ENCODE measurements around the gene CAMSAP2.
A peak's percentile ranks its signal among the peaks of the same experiment; 100 is the strongest.

CAMSAP2 gene

DNA sequence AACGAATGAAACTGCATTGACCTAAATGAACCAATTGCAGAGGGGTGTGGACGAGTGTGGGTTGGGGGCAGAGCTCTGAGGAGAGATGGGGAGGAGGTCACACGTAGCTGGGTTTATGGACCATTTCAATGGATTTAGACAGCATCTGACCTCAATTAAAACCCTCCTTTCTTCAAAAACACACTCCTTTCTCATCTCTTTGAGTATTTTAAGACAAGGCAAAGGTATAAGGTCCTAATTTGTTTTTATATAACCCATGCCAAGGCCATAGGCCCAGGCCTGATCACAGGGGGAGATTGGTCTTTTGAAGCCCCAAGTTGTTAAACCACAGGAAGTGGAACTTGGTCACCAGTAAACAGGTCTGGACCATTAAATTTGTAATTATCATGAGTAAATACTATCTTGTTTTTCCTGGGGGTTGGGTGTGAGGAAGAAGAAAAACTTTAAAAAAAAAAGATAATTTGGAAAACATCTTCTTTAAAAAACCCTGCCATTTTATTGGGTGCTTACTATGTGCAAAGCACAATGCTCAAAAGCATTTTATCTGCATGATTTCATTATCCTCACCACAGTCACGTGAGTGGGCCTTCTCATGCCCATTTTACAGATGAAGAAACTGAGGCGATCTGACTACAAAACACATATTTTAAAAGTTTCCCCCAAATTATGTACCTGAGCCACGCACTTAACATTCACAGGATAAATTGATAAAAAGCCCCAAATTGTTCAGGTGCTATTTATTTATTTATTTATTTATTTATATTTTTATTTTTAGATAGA is 147.1 kb downstream of the CAMSAP2 start:
- peak; percentile 30 for DNase-seq

DNA sequence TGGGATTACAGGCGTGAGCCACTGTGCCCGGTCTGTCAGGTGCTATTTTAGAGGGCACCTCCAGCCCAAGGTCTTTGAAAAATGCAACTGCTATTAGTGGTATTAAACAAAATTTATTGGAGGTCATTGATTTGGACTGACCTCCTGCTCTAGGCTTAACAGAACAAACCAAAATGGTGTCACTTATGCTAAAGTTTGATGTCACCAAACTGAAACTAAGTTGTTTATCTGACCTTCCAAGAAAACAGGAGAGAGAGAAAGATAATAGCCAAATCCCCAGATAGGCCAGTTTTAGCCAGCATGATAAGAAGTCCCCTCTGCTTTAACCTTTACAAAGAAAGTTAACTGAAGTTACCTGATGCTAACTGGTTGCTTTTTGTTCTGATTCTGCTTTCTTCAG is 147.9 kb downstream of the CAMSAP2 start:
- no peak for DNase-seq

DNA sequence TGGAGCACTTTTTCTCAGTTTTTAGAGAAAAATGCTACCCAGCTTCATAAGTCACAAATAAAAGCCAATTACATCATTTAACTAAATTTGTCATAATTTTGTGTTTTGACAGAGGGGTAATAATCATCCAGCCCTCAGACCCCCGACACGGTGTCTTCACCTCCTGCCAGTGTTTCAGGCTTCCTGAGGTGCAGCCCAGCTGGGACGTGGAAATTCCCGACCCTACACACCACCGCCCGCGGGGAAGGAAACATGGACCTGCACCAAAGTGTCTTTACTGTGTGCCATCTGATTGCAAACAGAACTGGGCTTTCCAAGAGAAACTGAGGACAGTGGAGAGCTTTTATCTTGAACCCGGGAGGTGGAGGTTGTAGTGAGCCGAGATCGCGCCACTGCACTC is 148.3 kb downstream of the CAMSAP2 start:
- DNase-seq, result no peak

DNA sequence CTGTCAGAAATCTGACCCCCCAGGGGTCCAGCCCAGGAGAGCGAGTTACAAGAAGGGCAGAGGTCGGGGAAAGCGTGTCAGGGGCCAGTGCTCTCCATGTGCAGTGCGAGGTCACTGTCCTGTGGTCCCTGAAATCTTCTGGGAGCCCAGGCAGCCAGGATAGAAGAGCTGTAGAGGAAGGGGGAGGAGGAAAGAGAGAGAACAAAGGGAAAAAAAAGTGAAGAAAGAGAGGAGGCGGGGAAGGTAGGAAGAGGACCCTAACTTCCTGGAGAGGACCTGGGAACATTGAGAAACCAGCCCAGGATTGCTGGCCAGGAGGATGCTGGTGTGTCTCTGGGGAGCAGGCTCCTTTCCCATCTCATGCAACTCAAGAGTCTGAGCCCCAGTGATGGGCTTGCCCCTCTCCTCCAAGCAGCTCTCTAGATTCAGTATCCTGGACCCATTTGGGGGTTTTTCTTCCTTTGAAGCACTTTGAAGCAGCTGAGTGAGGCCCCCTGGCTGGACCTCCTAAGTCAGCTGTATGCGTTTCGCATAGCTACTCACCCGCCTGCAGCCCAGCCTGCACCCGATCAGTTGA is 149.2 kb downstream of the CAMSAP2 start:
- no peak for DNase-seq

DNA sequence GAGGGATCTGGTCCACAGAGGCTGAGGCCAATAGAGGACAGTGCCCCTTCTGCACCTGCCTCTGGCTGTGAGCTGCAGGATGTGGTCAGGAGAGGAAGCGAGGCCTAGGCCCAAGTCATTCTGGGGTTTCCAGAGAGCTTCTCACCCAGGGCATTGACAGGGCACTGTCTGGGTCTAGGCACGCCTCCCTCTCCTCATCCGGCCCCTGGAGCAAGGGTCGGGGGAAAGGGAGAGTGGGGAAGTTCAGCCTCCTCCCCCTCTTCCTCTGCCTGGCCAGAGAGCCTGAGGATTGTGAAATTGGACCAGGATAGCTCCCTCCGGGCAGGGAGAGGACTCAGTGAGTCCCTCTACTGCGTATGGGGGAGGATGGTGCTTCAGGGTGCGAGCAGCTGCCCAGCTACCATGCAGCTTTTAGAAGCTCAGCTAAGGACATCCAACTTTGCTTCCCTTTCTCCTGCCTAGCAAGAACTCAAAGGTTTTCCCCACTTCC is 149.7 kb downstream of the CAMSAP2 start:
- DNase-seq, result peak; percentile 78

DNA sequence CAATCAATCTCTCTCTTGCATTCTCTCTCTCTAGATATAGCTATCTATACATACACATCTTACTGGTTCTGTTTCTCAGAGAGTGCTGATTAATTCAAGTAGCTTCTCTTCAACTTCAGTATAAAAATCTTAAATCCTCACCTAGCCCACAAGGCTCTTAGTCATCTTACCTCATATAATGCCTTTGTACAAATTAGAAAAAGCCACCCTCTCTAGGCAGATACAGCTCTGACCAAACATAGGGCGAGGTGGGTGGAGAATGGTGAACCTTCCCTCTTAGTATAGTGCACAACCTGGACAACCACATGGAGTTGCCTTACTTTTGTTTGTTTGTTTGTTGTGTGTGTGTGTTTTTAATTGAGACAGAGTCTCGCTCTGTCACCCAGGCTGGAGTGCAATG is 150.9 kb downstream of the CAMSAP2 start:
- DNase-seq, result no peak

DNA sequence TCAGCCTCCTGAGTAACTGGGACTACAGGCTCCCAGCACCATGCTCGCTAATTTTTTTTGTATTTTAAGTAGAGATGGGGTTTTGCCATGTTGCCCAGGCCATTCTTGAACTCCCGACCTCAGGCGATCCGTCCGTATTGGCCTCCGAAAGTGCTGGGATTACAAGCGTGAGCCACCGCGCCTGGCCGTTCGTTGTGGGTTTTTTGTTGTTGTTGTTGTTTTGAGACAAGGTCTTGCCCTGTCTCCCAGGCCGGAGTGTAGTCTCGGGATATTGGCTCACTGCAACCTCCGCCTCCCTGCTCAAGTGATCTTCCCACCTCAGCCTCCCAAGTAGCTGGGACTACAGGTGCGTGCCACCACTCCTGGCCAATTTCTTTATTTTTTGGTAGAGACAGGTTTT is 151.3 kb downstream of the CAMSAP2 start:
- no peak for DNase-seq

DNA sequence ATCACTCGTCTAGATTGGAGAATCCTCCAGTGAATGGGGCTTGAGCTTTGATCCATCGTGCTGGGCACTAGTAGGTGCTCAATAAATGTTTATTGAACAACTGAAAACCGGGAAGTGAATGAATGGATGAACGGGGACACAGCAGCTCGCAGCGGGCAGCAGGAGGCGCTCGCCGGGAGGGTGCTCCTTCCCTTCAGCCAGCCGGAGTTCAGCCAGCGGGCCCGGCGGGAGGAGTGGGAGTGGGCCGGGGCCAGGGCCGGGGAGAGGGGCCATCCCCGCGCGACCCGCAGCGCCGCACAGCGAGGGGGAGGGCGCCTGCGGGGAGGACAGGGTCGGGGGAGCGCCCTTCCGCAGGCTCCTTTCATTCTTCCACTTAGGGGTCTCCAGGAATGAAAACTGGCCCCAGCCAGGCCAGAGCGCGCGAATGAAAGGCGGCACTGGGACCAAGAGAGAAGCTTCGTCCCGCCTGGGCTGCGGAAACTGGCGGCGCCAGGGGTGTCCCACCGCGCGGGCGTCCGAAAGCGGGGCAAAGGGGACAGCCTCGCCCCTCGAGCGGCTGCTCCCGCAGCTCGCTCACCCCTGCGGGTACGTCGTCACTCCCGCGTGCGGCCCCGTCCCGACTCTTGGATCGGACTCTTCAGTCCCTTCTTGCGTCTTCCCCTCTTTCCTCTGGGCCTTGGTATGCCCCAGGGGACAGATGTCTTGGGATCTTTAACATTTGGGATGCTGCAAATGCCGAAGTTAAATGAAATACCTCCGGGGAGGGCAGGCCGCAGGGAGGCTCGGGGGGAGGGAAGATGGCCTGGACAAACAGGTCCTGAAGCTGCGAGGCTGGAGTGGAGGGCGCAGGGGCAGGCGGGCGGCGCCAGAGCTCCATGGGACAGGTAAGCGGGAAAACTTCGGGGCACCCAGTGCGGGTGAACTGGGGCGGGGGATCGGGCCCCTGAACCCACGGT is 152.4 kb downstream of the CAMSAP2 start:
- DNase-seq, result no peak

DNA sequence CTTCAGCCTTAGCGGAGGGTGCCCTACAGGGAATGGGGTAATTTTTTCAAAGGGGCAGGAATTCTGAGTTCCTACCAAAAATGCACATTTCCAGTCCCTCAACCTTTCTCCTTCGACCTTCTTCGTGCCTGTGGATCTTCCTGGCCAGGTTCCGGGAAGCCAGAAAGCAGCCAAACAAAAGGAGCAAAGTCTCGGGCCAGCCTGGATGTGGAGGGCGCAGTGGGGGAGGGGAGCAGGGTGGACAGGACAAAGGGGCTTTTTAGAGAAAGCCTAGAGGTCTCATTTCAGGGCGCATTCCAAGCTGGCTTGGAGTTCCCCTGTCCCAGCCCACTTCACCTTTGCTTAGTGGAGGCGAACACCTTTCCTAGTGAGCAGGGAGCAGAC is 153.1 kb downstream of the CAMSAP2 start:
- no peak for DNase-seq

DNA sequence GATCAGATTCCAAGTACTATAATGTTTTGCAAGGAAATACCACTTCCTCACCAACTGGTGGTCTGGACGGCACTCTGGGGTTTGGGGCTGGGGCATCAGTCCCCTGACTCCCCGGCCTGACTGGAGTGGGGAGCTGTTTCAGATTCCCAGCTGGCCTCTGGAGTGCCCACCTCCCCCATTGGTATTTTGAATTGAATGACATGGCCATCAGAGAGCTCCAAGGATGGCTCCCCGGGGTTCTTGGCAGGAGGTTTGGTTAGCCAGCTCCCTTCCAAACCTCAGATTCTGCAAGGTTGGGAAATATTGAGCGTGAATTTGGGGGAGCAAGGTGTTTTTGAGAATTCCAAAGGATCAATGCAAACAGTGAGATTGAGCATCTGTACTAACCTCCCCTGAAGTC is 153.9 kb downstream of the CAMSAP2 start:
- DNase-seq, result no peak

DNA sequence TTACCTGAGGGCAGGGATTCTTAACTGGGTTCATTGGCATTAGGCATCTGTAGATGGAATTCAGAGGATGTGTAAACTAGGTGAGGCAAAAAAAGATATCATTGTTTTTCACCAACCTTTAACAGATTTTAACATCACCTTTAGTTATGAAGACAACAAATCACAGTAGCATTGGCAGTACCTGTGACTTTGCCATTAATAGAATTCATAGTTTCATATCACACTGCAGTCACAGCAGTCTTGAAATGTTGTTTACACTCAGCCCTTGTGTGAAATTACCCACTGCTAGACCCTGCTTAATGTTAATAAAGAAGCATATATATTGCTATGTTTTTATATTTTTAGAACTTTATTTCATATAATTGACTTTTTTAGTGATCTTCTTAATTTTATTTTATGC is 154.3 kb downstream of the CAMSAP2 start:
- no peak for DNase-seq

DNA sequence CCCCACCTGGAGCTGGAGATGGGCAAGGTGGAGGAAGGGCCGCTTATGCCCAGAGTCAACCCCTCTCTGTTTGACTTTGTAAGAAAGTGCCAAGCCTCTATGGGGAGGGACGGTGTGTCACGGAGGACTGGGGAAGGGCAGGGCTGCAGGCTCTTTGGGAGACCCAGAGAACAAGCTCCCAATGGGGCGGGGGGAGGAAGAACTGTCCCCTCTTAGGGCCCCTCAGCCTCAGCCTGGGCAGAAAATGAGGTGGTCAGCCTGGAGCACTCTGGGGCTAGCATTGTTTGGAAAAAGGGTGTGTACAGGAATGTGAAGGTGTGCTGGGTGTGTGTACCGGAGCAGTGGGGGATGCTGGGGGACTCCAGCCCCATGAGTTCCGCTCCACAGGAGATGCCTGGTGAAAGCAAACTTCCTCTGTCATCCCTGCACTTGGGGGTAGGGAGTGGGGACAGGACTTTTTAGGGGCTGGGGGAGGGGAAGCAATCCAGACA is 154.8 kb downstream of the CAMSAP2 start:
- no peak for DNase-seq

DNA sequence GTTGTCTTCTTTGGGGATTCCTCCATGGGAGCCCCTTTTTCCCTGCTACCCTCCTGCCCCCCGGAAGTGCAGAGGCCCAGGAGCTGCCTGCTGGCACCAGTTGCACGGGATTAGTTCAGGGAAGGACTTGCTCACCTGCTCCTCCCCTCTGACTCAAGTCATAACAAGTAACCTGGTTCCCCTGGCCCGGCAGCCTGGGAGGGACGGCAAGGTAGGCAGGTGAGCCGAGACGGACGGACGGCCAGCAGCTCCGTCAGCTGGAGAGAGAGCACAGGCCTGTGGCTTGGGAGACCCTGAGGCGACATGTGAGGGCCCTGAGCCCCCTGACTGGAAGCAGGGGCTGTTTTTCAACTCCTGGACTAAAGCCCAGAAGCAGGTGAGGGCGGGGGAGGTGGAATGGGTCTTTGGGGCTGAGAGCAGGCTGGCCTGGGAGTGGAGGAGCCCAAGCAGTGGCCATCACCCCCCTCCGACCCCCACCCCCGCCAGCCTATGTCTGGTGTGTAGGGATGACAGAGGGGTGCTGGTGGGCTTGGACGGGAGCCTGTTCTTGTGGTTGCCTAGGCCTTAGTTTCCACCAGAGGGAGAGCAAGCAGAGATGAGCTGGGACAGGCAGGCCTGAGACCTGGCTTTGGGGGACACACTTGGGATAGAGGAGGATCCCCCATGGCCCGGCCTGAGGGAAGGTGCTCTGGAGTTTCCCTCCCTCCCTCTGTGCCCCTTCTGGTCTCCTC is 156.2 kb downstream of the CAMSAP2 start, which contains the start of gene INAVA:
Gene INAVA (plus strand): TSS at position 189 of the 731 bp plus-strand sequence. CDS start 3,501 bp downstream, outside the sequence.
- no peak for DNase-seq

DNA sequence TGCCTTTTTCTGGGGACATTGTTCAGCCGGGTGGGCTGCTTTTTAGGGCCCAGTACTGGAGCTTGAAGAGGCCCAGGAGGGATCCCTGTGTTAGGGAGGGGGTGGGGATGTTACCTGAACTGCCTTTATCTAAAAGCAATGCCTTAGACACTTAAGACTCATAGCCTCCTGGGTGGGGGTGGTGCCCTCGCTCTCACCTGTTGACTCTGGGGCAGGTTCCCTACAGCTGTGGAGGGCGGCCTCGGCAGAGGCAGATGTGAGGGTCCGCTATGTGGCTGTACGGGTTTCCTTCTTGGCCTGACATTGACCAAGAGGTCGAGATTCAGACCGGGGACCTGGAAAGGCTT is 156.7 kb downstream of the CAMSAP2 start:
- no peak for DNase-seq

DNA sequence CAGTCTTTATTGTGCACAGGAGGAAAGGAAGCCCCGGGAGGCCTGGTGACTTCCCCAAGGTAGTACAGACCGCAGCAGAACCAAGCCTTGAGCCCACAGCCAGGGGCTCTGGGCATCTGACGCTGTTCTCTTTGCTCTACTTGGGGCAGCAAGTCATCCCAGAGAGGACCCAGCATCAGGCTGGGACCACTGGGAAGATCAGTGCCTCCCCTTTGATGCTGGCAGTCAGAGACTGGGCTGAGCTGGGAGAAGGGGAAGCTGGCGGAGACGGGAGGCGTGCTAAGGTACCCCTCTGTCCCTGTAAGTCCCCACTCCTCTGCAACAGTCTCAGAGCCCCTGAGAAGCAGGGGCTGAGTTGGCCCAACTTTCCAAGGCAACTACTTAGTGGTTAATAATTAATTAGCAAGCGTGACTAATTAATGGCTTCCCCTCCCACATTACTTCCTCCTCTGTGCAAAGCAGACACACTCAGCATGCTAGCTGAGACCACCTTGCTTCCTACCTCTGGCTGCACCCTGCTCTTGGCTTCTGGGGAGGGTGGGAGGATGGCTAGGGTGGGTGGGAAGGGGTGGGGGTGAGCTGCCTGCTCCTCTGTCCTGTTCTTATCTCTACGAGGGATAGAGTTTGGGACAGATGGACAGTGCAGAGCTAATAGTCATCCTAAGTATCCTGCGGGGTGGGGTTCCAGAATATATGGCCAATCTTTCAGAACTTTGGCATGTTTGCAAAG is 157.3 kb downstream of the CAMSAP2 start:
- DNase-seq, result no peak

DNA sequence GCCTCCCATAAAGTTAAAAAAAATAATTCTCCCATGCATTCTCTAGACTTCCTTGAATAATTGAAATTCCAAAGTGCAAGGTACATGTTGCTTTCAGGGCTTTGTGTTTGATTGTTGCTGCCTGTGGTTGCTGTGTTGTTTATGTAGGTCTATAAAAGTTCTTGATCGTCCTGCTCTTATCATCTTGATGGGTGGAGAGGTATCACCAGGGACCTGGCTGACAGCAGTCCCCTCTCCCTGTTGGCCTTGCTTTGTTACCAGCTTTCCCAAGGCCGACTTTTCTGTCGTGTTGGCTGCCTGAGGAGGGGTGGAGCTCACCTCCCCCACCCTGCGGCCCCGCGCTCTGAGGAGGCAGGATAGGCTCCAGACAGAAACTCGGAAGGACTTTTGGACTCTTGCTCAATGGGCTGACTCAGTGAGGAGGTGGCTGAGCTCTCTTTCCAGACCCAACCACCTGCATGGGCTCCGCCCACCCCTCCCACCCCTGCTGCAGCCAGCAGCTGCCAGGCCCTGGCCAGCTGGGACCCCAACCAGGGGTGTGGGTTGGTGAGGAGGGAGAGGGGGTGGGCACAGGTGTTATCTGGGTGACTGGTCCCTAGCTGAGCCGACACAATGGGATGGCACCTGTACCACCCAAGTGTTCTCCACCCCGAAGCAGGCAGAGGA is 158.0 kb downstream of the CAMSAP2 start:
- DNase-seq, result no peak

DNA sequence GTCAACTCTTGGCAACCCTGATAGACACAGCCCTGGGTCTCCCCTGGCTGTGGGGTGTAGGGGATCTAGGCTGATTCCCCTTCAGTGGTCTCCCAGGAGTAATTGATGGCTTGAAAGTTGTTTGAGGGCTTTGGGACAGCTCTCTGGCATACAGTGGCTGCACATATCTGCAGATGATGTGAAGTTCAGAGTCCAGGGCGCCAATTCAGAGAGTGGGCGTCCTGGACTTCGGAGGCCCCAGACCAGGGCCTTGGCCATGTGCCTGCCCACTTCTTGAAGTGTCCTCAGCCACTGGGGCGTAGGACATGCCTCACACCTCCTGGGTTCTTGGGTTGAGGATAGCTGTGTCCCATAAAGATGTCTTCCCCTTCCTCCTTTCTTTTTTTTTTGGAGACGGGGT is 158.6 kb downstream of the CAMSAP2 start:
- no peak for DNase-seq

DNA sequence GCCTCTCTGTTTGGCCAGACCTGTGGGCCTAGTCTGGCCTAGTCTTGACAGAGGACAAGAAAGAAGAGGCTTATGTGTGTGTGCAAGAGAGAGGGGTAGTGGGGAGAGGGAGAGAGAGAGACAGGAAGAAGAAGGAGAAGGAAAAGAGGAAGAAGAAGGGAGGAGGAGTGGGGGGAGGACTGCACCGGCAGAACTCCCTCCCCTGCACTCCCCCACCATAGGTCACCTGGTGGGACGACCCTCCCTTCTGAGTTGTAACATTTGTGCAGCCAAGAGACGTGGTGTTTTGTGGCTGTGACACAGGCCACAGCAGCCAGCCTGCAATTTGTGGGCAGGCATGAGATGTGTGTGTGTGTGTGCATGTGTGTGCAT is 160.3 kb downstream of the CAMSAP2 start:
- DNase-seq, result no peak

DNA sequence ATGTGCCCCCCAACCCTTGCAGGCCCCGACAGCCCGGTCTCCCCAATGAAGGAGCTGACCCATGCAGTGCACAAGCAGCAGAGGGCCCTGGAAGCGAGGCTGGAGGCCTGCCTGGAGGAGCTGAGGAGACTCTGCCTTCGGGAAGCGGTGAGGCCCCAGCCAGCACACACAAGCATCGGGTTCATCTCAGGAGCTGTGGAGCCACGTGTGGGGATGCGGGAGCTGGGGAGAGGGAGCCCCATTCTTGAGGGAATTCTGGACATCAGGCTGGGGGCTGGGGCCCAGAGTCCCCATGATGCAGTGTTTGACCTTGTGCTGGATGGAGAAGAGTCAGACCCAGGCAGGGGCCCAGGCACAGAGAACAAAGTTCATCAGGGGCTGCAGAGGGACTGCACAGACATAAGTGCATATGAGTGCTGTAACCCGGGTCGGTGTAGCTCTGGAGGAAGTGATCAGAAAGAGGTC is 160.8 kb downstream of the CAMSAP2 start:
- DNase-seq, result no peak

DNA sequence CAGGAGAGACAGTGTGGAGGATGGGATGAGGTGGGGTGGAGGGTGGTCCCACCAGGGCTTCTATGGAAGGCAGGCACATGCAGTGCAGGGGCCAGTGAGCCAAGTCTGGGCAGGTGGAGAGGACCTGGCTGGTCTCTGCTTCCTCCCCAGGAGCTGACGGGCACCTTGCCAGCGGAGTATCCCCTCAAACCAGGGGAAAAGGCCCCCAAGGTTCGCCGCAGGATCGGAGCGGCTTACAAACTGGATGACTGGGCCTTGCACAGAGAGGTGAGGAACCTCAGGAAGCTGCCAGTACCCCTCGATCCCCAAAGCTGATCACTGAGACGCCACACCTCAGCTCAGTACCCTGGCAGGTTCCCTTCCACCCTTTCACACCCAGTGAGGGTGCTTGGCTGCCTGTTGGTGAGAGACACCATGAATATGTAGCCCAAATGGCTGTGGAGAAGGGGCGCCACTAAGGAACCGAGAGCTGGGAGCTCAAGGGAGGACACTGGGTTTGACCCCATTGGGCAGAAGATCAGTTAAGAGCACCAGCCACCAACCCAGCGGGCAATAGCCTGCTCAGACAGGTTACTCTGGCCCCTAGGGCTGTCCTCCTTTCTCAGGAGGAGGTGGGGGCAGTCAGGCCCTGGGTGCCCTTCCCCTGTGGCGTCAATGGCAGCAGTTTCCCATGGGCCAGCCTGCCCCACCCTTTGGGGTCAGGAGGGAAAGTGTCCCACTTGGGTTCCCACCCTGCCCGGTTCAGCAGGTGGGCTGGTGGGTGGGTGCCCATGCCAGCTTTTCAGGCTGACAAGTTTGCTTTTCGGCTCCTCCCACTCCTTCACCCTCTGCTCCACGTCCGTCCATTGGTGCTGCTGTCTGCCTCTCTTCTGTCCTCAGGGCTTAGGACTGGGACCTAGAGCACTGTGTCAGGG is 161.5 kb downstream of the CAMSAP2 start:
- no peak for DNase-seq

All from activated CD8-positive, alpha-beta memory T cell treated with anti-CD3 and anti-CD28 coated beads, Interleukin-2, amount 50 U/mL, for 48 hours (primary cell).